ENCODE results near the gene RASA2.

The RASA2 gene, protein sequence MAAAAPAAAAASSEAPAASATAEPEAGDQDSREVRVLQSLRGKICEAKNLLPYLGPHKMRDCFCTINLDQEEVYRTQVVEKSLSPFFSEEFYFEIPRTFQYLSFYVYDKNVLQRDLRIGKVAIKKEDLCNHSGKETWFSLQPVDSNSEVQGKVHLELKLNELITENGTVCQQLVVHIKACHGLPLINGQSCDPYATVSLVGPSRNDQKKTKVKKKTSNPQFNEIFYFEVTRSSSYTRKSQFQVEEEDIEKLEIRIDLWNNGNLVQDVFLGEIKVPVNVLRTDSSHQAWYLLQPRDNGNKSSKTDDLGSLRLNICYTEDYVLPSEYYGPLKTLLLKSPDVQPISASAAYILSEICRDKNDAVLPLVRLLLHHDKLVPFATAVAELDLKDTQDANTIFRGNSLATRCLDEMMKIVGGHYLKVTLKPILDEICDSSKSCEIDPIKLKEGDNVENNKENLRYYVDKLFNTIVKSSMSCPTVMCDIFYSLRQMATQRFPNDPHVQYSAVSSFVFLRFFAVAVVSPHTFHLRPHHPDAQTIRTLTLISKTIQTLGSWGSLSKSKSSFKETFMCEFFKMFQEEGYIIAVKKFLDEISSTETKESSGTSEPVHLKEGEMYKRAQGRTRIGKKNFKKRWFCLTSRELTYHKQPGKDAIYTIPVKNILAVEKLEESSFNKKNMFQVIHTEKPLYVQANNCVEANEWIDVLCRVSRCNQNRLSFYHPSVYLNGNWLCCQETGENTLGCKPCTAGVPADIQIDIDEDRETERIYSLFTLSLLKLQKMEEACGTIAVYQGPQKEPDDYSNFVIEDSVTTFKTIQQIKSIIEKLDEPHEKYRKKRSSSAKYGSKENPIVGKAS

DNA sequence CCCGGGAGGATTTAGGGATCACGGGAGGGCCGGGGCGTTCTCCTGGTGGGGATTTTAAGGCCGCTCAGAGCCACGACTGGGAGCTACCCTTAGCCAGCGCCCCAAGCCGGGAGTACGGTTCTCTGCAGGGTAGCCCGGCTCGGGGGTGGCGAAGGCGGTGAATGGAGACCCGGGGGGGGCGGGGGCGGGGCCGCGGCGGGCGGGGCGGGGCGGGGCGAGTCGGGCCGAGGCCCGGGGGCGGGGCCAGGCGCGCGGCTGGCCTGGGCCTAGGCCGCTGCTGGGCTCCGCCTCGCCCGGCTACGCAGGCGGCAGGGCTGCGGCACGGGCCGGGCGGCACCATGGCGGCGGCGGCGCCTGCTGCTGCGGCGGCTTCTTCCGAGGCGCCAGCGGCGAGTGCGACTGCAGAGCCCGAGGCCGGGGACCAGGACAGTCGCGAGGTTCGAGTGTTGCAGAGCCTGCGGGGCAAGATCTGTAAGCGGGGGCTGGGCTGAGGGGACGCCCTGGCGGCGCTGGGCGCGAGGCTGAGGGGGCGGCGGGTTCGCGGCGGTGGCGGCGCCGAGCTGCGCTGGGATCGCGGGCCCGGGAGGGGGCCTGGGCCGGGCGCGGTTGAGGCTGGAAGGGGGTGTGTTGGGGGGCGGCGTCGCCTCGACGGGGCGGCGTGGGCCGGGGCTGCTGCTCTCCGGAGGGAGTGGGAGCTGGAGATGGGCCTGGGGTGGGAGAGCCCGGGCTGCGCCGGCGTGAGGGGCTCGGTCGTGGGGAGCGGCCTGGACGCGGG lies at the start of gene RASA2:
TSS of gene RASA2 (plus strand) at position 282 of the 775 bp plus-strand sequence. CDS start at position 339, 57 bp downstream.
- DNase-seq: peak; percentile 83

- DNase-seq: no peak
These were observed 47.2 kb upstream of the RASA2 start for GRCh38 chr3:141439589-141439988.

- DNase-seq: no peak
These were observed 45.9 kb upstream of the RASA2 start for GRCh38 chr3:141440942-141441341.

DNA sequence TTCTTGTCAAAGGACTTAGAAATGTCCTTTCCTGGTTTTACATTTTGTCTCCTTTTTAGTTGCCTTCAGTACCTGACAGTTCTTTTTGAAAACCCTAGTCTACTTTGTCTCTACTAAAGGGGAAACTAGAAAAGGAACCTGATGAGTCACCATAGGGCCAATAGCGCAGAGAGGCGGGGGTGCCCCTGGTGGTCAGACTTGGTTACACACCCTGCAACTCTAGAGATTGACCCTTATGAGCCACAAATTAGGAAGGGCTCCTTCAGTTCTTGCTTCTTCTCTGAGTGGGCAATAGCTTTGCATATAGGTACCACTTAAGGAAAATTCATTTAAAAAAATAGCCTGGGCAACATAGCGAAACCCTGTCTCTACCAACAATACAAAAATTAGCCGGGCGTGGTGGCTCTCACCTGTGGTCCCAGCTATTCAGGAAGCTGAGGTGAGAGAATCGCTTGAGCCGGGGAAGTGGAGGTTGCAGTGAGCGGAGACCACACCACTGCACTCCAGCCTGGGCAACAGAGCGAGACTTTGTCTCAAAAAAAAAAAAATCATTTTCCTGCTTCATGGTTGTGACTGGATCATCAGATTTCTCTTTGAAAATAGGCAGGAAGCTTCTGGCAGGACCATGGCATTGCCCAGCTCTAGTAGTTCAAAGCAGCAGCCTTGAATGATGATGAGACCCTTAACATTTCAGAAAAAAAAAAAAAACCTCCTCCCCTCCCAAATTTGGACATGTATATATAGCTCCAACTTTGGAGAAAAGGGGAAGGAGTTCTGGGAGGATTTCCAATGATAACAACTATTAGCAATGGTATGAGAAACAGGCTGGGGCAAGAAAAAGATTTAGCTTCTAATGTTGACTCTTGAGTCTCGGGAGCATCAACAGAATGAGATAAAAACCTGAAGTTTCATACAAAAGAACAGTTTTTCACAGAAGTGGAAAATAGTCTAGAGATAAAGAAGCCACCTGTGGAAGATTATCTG lies 45.2 kb upstream of the RASA2 start:
- DNase-seq: peak; percentile 81

- no peak for DNase-seq
These were observed 44.4 kb upstream of the RASA2 start for GRCh38 chr3:141442446-141442845.

GRCh38 chr3:141442914-141443313 lies 43.9 kb upstream of the RASA2 start:
- DNase-seq: no peak

DNA sequence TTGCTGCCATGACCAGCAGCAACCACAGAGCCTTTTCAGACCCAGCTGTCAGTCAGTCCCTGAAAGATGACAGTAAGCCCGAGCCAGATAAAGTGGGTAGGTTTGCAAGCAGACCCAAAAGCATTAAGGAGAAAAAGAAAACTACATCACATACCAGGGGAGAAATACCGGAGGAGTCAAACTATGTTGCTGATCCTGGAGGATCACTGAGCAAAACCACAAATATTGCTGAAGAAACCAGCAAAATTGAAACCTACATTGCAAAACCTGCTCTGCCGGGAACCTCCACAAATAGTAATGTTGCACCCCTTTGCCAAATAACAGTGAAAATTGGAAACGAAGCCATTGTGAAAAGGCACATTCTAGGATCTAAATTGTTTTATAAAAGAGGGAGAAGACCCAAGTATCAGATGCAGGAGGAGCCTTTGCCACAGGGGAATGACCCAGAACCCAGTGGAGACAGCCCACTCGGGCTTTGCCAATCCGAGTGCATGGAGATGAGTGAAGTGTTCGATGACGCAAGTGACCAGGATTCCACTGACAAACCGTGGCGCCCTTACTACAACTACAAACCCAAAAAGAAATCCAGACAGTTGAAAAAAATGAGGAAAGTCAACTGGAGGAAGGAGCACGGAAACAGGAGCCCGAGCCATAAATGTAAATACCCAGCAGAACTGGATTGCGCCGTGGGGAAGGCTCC lies 42.1 kb upstream of the RASA2 start:
- no peak for DNase-seq

- DNase-seq: no peak
These were observed 40.8 kb upstream of the RASA2 start for GRCh38 chr3:141445990-141446389.

DNA sequence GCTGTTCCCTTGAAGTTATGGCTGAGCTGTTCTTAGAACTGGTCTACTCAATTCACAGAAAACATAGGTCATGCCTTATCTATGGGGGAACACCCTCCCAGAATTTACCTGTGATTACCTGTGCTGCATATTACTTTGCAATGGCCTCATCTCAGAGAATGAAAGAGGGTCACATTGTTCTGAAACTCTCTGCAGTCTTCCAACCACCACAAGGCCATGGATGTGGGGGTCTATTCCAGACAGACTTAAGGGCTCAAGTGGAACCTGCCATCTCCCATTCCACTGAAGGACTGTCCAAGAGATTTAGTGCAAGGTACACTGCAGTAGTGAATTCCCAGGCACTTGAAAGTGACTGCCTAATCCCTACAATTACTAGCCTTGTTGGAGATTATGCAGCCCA lies 40.1 kb upstream of the RASA2 start:
- no peak for DNase-seq

GRCh38 chr3:141447383-141447782 lies 39.4 kb upstream of the RASA2 start:
- DNase-seq: no peak

DNA sequence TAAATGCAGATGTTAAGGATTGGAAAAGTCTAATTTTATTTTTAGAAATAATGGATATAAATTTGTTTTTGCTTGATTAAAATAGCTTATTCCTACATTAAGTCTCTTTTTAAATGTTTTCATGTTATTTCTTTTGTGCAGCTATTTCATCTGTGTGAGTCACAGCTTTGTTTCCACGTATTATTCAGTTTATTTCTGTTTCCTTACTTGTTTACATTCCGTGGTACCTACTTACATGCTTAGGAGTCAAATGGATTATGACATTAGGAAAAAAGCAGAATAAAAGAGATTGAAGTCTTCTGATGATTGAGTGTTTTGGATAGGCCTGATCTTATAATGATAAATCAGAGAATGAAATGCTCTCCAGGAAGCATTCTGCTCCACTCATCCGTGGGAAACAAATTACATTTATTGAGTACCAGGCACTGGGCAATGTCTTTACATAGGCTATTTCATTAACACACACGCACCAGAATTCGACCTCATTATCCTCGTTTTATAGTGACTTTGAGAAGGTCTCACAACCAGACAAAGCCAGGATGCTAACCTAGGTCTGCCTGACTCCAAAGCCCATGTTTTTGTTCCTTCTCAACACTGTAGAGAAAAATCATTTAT lies 38.1 kb upstream of the RASA2 start:
- DNase-seq: no peak

DNA sequence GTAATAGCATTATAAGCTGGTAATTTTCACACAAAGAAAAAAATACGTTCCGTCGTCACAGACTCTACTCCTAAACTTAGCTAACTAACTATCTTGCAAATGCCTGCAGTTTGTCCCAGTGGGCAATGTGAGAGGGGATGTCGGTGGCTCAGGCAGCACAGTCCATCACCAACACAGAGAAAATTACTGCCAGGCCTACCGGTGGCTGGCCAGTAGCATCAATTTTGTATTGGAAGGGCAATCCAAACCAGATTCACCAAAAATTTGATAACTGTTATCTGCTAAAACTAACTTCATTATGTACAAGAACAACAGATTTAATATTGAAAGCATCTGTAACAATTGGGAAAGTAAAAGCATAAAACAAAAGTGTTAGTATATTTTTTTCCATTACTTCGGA lies 37.4 kb upstream of the RASA2 start:
- no peak for DNase-seq

DNA sequence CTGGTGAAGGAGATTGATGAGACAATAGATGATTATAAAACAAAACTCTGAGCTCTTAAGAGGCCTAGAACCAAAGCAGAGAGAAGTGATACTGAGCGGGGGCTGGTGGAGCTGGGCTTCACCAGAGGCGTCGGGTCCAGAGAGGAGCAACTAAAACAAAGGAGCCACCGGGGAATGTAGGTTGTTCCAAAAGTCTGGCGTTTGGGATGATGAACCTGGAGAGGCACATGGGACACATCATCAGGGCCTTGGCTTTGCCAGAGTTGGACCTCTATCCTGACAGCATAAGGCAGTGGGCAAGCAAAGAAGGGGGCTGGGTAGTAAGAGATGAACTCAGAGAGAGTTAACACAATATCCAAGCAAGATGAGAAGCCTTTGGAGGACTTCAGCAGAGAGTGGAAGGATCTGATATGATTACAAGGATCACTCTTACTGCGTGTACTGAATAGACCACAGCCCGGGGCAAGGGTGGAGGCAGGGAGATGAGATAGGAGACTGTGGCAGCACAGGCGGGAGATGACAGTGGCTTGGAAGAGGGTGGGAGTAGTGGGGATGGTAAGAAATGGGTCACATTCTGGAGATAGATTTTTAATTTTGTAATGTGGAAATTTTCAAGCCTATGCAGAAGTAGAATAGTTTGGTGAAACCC lies 36.0 kb upstream of the RASA2 start:
- DNase-seq: no peak

DNA sequence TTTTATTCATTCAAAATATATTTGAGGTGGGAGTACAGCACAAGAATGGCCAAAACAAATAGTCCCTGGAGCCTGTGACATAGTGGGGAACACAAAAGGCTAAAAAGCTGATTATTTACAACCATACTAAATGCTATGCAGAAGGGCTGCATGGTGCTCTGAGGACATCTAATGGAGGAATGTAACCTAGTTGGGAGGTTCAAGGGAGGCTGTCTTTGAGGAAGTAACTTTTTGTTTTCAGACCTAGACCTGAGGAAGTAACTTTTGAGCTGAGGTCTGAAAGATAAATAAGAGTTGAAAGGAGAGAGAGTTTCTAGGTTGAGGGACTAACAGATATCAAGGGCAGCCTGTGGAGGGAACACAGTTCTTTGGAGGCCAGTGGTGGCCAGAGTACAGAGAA lies 34.8 kb upstream of the RASA2 start:
- peak; percentile 71 for DNase-seq

DNA sequence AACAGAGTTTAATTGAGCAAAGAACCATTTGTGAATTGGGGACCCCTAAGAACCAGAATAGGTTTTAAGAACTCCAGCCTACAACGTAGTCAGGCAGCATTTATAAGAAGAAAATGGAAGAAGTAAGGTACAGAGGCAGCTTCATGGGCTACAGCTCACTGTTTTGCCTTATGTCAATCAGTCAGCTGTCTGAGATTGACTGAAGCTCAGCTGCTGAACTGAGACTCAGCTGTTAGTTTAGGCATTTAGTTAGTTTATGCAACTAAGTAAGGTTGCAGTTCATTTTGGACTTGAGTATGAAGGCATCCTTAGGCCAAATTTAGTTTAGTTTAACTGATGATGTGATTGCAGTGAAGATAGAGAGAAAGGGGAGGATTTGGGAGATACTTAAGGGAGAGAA lies 34.1 kb upstream of the RASA2 start:
- DNase-seq: no peak

- no peak for DNase-seq
These were observed 32.8 kb upstream of the RASA2 start for GRCh38 chr3:141454054-141454453.

DNA sequence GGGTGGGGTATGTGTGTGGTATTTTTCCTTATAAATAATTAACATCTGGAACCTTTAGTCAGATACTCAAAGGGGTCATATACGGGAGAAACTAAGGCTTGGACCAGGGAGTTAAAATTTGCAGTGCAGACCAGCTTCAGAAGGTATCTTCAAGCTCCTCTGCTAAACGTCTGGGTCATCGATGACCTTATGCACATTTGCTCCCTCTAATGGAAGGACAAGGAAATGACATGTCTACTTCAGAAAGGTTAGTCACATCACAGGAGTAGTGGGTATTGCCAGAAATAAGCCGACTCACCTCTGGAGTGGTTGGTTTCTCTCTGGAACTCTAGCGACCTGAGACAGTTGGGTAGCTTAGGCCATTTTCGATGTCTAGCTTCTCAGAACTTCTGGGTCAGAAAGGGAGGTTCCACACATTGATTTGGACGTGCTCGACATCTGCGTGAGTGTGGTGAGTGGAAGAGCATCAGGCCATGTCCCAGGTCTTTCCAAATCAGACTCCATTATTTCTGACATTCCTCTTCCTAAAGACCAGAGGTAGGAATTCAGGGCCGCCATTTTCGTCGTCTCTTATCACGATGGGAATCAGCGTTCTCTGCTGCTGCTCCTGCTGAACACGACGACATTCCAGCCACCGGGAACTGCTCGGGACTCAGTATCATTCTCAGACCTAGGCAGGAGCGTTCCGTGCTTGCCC lies 31.8 kb upstream of the RASA2 start:
- DNase-seq: peak; percentile 80

- DNase-seq: no peak
These were observed 31.1 kb upstream of the RASA2 start for GRCh38 chr3:141455603-141456300.

DNA sequence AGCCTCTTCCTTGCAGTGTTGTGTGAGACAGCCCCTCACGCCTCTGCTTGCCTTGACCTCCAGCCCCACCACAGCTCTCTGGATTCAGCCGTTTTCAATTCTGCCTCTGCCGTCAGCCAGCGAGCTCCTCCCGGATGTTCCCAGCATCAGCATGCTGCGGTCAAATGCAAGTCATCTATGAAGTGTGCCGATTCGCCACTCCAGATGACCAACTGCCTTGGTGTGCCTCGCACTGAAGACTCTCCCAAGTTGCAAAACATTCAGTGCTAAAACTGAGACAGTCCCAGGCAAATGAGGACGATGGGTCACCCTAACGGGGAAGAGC lies 30.6 kb upstream of the RASA2 start:
- no peak for DNase-seq
